SK-N-SH (cell line): ENCODE measurements around the gene BARD1.

Source experiments
- ELF1 ChIP-seq: IDR thresholded peaks from 2 replicates; pipeline ENCODE4 v1.4.0; 2012
- EZH2phosphoT487 ChIP-seq: fragments of 200-600 bp; sonication (generic); IDR thresholded peaks from 2 replicates; pipeline ENCODE4 v1.6.1; 2017; ENCODE audit warnings: low read depth, mixed run types, mild to moderate bottlenecking, antibody characterized with exemption, moderate library complexity, borderline replicate concordance
- GATA2 ChIP-seq: sonication (generic); formaldehyde crosslinking; IDR thresholded peaks from 2 replicates; pipeline ENCODE4 v1.5.0; 2020; ENCODE audit warnings: mild to moderate bottlenecking, missing genetic modification reagents
- MXI1 ChIP-seq: IDR thresholded peaks from 2 replicates; pipeline ENCODE4 v1.6.1; 2012; ENCODE audit warnings: mild to moderate bottlenecking, low read depth, low read length, improper control_type of control experiment
- POLR2AphosphoS5 ChIP-seq: IDR thresholded peaks from 2 replicates; pipeline ENCODE4 v1.6.1; 2012; ENCODE audit warnings: low read depth, low read length
- RAD21 ChIP-seq: IDR thresholded peaks from 2 replicates; pipeline ENCODE4 v1.6.1; 2012; ENCODE audit warnings: mild to moderate bottlenecking, low read length
- SMC3 ChIP-seq: IDR thresholded peaks from 2 replicates; pipeline ENCODE4 v1.6.1; 2012; ENCODE audit warnings: low read depth, low read length, improper control_type of control experiment
- TAF1 ChIP-seq: IDR thresholded peaks from 2 replicates; pipeline ENCODE4 v1.6.1; 2012; ENCODE audit warnings: low read depth, mild to moderate bottlenecking, low read length, moderate library complexity, borderline replicate concordance
- TF ChIP-seq, protein P1 (sequence below): fragments of 200-600 bp; sonication (generic); IDR thresholded peaks from 2 replicates; pipeline ENCODE4 v1.6.1; 2017; ENCODE audit warnings: antibody characterized with exemption, mild to moderate bottlenecking, moderate library complexity
- TF ChIP-seq, protein P2 (sequence below): fragments of 150-350 bp; IDR thresholded peaks from 2 replicates; pipeline ENCODE4 v1.6.1; 2017; ENCODE audit warnings: antibody characterized with exemption, low read length, low read depth, borderline replicate concordance
- TF ChIP-seq, protein P3 (sequence below): IDR thresholded peaks from 2 replicates; pipeline ENCODE4 v1.4.0; 2012; ENCODE audit warnings: low read depth
- TF ChIP-seq, protein P4 (sequence below): IDR thresholded peaks from 2 replicates; pipeline ENCODE4 v1.4.0; 2012; ENCODE audit warnings: low read depth, borderline replicate concordance

DNA sequence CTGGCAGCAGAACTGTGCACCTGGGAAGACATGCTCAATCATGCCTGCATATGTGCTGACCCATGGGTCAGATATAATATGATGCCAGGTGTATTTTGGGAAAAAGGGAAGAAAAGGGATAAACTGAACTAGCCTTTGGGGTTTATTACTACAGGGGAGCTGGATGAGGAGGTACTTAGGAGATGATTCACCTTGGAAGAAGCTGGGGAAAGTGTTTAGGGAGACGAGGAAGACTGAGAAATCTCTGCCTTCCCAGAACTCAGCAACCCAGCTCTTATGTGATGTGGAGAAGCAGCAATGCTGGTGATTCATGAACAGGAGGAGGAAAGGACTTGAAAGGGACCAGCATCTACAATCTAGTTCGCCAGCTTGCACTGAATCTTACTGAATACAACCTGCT, 110.2 kb downstream of the BARD1 start:
- TF ChIP-seq, protein P1, sequence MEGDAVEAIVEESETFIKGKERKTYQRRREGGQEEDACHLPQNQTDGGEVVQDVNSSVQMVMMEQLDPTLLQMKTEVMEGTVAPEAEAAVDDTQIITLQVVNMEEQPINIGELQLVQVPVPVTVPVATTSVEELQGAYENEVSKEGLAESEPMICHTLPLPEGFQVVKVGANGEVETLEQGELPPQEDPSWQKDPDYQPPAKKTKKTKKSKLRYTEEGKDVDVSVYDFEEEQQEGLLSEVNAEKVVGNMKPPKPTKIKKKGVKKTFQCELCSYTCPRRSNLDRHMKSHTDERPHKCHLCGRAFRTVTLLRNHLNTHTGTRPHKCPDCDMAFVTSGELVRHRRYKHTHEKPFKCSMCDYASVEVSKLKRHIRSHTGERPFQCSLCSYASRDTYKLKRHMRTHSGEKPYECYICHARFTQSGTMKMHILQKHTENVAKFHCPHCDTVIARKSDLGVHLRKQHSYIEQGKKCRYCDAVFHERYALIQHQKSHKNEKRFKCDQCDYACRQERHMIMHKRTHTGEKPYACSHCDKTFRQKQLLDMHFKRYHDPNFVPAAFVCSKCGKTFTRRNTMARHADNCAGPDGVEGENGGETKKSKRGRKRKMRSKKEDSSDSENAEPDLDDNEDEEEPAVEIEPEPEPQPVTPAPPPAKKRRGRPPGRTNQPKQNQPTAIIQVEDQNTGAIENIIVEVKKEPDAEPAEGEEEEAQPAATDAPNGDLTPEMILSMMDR = no peak
- no peak for TF ChIP-seq RAD21
- no peak for TF ChIP-seq EZH2phosphoT487
- TF ChIP-seq, protein P2, sequence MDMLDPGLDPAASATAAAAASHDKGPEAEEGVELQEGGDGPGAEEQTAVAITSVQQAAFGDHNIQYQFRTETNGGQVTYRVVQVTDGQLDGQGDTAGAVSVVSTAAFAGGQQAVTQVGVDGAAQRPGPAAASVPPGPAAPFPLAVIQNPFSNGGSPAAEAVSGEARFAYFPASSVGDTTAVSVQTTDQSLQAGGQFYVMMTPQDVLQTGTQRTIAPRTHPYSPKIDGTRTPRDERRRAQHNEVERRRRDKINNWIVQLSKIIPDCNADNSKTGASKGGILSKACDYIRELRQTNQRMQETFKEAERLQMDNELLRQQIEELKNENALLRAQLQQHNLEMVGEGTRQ = no peak
- TF ChIP-seq, protein P3, sequence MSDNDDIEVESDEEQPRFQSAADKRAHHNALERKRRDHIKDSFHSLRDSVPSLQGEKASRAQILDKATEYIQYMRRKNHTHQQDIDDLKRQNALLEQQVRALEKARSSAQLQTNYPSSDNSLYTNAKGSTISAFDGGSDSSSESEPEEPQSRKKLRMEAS = no peak
- TF ChIP-seq GATA2 = no peak
- TF ChIP-seq, protein P4, sequence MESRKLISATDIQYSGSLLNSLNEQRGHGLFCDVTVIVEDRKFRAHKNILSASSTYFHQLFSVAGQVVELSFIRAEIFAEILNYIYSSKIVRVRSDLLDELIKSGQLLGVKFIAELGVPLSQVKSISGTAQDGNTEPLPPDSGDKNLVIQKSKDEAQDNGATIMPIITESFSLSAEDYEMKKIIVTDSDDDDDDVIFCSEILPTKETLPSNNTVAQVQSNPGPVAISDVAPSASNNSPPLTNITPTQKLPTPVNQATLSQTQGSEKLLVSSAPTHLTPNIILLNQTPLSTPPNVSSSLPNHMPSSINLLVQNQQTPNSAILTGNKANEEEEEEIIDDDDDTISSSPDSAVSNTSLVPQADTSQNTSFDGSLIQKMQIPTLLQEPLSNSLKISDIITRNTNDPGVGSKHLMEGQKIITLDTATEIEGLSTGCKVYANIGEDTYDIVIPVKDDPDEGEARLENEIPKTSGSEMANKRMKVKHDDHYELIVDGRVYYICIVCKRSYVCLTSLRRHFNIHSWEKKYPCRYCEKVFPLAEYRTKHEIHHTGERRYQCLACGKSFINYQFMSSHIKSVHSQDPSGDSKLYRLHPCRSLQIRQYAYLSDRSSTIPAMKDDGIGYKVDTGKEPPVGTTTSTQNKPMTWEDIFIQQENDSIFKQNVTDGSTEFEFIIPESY = no peak
- no peak for TF ChIP-seq SMC3
- TF ChIP-seq POLR2AphosphoS5 = no peak
- TF ChIP-seq ELF1 = no peak
- no peak for TF ChIP-seq TAF1
- TF ChIP-seq MXI1 = no peak
